Forelimb muscle (tissue), 1 donor: ENCODE results near the gene LILRB3. TPM values are rescaled to one million over a fixed set of nuclear protein-coding genes. Genes with fewer than 3 reads are reported as not detected.
"Not testable (repeated sequence)": the region's sequence is repeated elsewhere in the genome, so short reads cannot be mapped to it uniquely, and the experiment has no call there.

Experiments
- DNase-seq: peaks from one replicate; pipeline ENCODE4 v3.0.0-alpha.2; 2013; ENCODE audit warnings: low read depth
- polyA plus RNA-seq: library from polyadenylated mRNA; unstranded; fragments of 120-200 nt; gene quantifications from one replicate; pipeline ENCODE4 v1.2.1, GENCODE V29; 2013; ENCODE audit not compliant: insufficient read length

The LILRB3 gene
- polyA plus RNA-seq, 1 donor, result 1.8 TPM

DNA sequence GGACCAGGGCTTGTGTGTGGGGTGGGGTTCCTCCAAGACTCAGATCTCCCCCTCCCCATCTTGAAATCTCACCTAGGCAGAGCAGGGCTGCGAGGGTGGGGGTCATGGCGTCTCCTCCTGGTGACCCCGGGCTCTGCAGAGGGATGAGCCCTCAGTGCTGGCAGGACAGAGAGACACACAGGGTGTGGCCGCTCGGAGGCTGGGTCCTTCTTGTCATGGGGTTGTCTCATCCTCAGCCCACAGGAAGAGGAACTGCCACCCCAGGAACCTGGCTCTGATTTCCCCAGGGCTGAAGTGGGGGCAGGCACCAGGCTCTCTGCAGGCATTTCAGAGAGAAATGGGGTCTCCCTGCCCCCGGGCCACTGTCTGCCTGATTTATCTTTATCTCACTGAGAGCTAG is 19.8 kb upstream of the LILRB3 start, which contains the start of gene LILRA6:
LILRA6 (minus strand) TSS at position 145 of the 400 bp plus-strand sequence.
- DNase-seq, result not testable (repeated sequence)

DNA sequence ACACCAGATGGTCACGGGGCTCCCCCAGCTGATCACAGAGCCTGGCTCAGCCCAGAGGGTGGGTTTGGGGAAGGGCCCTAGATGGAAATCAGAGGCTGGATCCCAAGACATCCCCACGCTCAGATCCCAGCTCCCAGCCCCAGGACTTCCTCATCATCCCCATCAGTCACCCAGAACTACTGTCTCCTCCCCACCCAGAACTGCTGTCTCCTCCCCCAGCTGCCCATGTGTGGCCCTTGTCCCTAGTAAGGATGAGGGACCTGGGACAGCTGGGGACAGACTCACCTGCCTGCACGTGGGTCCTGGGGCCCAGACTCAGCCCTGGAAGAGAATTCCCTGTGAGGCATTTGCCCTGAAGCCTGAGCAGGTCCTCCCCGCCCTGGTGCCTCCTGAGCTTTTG is 19.4 kb upstream of the LILRB3 start:
- DNase-seq, result not testable (repeated sequence)

DNA sequence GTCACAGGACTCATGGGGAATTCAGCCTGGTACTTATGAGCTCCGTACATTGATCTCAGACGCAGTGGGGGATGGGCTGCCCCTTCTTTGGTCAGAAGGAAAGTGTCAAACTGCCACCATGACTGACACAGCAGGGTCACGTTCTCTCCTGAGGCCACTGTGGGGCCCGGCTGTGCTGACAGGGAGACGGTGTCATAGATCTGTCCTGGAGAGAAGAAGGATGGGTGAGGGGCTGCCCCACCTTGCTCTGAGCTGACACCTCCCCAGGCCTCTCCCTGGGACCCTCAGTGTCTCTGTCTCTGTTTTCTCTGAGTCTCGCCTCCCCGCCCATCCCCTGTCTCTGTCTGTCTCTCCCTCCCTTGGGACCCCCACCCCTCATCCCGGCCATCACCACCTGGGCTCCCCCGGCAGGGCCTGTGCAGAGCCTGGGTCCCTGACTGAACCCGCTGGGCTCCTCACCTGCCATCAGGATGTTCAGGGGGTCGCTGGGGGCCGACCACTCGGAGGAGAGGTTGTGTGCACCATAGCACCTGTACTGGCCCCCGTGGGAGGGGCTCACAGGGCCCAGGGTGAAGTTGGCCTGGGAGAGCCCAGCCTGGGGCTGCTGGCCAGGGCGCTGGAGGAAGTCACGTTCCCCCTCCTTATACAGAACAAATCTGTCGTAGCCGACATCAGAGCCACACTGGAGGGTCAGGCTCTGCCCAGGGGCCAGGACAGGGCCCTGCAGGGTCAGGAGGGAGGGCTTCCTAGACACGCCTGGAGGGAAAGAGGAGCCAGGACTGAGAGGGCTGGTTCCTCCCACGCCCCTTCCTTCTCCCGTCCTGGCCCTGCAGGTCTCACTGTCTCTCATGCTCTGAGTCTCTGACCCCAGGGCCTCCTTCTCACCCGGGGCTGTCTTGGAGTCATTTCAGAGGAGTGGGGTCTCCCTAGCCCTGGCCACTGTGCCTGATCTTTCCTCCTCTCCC is 17.8 kb upstream of the LILRB3 start:
- not testable (repeated sequence) for DNase-seq

DNA sequence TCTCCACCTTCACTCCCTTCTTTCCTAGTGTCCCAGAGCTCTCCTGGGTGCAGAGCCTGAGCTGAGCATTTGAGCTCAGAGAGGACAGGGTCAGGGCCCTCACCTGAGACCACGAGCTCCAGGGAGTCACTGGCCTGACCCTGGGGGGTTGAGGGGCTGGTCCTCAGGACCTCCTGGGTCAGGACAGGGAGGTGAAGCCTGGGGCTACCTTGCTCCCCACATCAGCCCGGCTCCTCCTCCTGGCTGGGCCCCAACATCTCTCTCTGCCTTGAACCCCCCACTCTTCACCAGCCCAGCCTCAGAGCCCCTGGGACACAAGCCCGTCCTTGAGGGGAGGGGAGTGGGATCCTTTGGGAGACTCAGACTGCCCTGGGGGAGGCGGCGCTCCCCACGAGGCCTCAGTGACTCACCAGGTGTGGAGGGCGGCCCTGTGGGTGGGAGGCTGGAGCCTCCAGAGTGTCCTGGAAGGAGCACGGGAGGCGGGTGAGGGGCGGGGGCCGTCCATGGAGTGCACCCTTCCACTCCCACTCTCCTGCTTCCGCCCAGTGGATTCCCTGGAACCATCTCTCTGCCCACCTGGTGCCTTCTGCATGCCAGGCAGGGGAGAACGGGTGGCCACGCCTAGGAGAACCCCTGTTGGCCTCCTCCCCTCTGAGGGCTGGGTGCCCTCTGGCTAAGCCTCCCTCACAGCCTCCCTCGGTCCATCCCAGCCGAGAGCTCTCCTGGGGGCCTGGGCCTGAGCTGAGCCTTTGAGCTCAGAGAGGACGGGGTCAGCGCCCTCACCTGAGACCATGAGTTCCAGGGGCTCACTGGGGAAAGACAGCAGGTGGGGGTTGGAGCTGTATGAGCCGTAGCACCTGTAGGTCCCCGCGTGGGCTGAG is 16.9 kb upstream of the LILRB3 start:
- DNase-seq, result not testable (repeated sequence)

DNA sequence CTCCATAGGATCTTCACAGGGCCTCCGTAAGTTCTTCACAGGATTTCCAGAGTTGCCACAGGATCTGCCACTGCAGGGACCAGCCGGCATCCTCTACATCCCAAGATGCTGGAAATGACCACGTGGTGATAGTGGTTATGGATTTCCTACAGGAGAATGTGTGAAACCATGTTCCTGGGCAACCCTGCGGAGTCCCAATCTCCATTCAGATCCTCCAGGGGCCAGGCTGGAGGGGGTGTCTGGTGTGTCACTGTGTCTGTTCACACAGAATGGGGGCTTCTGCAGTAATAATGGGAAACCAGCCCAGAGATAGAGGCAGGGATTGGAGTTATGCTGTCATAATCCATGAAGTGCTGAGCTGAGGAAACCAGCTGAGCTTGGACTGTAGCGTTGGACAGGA is 11.1 kb upstream of the LILRB3 start:
- no peak for DNase-seq

DNA sequence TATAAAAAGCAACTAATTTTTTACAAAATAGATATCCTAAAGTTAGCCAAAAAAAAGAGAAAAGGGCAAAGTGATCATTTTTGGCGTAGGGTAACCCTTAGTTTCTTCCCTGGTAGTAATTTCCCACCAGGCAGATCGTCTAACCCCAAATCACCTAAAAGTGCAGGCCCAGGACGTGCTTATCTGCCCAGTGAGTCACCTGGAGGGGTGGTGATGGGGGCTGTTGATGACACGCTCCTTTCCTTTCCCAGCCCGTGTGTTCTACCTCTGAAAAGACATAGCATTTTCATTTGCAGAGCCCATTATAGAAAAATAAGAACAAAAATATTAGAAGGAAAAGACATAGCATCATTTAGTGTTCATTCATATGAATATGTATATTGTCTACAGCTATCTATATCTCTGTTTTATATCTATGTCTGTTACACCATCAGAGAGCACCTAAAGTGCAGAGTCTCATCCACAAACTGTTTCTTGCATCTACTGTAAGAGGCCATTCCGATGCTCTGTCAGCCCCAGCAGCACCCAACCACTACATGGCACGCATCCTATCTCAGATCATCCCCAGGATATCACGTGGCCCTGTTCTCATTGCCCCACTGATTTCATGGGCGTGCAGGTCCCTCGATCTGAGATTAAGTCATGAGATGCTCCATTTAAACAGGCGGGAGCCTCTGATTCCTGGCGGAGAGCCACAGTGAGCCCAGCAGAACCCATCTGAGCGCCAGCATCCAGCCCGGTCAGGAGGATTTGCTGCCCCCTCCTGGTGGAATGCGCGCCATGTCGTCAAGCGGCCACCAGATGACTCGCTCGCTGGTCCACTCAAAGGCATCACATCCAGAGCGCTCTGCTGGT is 8.5 kb upstream of the LILRB3 start:
- DNase-seq, result no peak

DNA sequence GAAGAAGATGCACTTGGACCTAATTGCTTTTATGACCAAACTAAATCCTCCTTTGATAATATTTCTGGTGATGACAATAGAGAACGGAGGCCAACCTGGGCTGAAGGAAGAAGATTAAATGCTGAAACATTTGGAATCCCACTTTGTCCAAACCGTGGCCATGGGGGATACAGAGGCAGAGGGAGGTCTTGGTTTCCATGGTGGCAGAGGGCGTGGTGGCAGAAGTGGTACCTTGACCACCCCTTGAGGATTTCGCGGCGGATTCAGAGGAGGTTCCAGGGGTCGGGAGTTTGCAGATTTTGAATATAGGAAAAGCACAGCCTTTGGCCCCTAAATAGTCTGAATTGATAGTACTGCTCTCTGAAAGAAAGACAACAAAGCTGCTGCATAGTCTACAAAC is 7.2 kb upstream of the LILRB3 start:
- no peak for DNase-seq

DNA sequence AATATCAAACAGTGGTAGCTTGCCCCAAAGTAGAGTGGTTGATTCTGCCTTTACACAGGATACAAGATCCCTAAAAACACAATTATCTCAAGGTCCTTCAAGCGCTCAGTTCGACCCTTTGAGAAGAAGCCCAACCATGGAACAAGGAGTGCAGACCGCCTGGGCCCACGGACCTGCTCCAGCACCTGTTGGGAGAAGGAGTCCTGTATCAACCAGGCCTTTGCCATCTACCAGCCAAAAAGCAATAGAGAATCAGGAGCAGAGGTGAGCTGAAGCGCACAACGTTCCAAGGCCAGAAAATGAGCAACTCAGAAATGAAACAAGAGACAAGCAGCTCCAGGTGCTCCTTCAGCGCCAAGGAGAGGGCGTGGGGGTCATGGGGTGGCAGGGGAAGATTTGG is 6.3 kb upstream of the LILRB3 start:
- no peak for DNase-seq

DNA sequence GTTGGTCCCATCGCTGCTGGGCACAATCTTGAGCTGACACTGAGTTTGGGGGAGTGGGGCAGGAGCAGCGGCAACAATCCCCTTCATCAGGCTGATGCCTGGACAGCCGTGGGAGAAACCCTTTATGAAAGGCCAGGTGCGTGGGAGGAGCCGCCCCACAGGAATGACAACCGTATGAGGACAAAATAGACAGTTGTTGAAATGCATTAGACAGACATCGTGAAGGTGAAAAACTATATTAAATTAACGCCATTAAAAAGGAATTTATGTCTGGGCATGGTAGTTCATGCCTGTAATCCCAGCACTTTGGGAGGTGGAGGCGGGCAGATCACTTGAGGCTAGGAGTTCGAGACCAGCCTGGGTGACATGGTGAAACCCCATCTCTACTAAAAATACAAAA is 1.8 kb upstream of the LILRB3 start:
- DNase-seq, result not testable (repeated sequence)

DNA sequence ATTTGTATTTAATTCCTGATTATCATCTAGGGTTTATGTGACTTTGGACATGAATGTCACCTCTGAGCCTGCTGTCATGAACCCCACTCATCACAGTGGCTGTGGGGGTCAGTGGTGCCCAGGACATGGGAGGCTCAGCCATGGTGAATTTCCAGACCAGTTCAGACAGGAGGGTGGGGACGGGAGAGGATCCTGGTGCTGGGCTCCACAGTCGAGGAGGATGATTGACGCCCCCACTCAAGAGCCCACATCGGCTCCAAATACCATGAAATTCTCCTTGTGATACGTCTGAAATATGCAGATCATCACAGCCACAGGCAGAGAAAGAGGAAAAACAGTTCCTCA is 1.1 kb upstream of the LILRB3 start:
- not testable (repeated sequence) for DNase-seq

DNA sequence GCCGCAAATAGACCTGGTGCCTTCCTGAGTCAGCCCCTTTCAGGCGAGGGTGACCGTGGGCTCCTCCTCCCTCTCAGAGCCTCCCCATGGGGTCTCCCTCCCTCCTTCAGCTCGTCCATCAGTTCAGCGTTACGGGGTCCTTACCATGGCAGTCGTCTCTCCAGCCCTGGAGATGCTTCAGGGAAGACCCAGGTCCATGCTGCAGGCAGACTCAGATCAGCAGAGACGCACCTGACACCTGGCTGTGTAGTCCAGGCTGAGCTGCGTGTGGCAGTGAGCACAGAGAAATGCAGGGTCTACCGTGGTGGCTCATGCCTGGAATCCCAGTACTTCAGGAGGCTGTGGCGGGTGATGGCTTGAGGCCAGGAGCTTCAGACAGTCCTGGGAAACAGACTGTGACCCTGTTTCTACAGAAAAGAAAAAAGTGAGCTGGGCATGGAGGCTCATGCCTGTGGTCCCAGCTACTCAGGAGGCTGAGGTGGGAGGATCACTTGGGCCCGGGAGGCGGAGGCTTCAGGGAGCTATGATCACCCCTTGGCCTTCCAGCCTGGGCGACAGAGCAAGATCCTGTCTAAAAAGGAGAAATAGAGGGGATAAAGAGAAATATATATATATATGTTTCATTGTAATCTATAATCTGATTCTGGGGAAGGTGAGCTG is 600 bp upstream of the LILRB3 start:
- not testable (repeated sequence) for DNase-seq

DNA sequence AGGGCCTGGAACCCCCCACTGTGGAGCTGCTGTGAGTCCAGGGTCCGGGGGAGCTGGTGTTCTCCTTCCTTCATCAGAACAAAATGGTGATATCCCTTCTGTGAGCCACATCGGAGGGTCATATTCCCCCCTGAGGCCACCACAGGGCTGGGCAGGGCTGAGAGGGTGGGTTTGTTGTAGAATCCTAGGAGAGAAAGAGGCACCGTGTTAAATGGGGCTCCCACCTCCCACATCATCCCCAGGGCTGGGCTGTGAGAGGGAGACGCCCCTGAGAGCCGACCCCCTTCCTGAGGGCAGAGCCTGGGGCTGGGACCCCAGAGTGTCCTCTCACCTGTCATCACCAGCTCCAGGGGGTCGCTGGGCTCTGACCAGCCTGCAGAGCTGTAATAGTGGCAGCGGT is 860 bp downstream of the LILRB3 start:
- DNase-seq, result not testable (repeated sequence)

DNA sequence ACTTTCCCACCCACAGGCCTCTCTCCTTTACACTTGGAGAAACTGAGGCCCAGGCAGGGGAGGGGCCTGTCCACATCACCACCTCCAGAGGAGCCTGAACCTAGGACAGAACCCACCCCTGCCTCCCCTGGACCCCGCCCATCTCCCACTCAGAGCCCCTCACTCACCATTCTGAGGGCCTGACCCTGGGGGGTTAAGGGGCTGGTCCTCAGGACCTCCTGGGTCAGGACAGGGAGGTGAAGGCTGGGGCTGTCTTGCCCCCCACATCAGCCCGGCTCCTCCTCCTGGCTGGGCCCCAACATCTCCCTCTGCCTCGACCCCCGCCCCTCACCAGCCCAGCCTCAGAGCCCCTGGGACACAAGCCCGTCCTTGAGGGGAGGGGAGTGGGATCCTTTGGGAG is 3.1 kb downstream of the LILRB3 start:
- DNase-seq, result not testable (repeated sequence)

DNA sequence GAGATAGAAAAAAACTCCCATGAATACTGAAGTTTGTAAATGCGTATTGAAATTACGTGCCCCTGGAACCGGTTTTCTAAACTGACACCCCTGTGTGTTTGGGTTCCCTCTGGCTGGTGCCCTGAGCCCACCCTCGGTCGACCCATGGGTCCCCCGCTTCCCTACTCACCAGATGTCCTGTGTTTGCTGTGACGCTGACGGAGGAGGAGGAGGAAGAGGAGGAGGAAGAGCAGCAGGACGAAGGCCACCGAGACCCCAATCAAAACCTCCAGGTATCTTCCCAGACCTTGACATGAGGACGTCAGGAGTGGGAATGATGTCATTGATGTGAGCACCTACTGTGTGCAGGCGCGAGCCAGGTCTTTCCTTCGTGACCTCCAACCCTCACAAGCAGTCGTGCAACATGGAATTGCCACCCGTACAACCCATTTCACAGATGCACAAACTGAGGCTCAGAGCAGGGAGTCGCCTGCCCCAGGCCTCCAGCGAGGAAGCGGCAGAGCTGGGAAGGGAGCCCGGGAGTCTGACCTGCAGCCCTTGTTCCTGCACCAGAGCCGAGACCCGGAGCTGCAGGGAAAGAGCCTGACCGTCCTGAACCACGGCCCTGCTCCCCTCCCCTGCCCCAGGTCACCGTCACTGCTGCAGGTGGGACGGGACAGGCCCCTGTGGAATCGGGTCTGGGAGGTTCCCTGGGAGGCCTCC is 3.7 kb downstream of the LILRB3 start:
- no peak for DNase-seq

DNA sequence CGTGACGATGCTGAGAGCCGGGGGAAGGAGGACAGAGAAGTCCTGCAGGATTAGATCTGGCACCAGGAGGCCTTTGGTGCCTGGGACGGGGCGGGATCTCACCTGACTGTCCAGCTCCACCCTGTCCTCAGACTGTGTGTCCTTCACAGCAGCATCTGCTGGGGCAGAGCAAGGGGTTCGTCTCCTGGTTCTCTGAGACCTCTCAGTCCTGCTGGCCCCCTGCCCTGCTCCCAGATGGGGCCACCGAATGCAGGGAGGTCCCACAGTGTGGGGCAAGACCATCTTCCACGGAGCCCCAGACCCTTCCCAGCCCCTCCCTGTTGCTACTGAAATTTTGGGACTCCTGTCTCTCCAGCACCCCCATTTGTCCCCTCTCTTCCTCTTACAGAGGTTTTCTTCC is 4.5 kb downstream of the LILRB3 start:
- no peak for DNase-seq

DNA sequence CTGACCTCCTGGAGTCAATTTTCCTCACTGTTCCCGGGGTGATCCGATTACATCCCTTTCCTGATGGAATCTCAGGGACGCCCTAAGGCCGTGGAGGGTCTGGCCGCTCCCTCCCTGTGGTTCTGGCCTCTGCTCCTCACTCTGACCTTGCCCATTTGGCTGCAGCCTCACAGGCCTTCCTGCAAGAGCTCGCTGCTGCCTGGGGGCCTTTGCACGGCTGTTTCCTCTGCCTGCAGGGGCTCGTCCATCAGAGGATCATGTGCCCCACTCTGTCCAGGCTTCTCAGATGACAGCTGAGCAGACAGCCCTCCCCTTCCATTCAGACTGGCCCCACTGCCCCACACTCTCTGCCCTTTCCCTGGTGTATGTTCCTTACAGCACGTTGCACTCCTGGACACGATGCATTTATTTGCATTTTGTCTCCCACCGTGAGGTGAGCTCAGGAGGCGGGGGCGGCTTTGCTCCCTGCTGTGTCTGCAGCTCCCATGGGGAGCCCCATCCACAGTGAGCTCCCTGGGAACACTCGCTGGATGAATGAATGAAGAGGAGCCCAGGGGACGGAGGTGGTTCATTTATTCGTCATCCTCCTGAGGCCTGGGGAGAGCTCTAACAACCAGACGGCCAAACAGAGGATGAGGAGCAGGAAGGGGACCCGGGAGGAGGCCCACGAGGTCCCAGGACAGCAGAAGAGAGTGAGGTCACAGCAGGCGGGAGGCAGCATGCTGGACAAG is 5.1 kb downstream of the LILRB3 start:
- not testable (repeated sequence) for DNase-seq

DNA sequence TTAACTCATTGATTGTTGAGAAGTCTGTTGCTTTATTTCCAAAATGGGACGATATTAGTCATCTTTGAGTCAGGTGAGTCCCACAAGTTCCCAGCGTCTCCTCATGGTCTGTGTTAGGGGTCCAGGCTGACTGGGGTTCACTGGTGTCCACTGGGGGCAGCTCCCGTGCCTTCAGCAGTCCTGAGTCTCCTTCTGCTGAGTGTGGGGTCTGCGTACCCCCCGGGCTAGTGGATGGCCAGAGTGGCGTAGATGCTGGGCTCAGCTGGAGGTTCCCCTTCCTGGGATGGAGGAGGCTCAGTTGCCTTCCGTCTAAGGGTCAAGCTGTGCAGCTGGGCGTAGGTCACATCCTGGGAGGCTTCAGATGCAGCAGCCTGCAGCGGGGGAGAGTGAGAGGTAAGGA is 5.9 kb downstream of the LILRB3 start:
- no peak for DNase-seq

DNA sequence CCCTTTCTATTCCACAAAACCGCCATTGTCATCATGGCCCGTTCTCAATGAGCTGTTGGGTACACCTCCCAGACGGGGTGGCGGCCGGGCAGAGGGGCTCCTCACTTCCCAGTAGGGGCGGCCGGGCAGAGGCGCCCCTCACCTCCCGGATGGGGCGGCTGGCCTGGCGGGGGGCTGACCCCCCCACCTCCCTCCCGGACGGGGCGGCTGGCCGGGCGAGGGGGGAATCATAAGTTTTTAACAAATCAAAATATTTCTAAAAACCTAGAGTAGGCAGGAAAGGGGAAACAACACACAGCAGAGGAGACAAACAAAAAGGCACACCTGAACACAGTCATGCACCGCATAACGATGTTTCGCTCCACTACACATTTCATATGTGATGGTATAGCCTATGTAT is 8.1 kb downstream of the LILRB3 start:
- not testable (repeated sequence) for DNase-seq

DNA sequence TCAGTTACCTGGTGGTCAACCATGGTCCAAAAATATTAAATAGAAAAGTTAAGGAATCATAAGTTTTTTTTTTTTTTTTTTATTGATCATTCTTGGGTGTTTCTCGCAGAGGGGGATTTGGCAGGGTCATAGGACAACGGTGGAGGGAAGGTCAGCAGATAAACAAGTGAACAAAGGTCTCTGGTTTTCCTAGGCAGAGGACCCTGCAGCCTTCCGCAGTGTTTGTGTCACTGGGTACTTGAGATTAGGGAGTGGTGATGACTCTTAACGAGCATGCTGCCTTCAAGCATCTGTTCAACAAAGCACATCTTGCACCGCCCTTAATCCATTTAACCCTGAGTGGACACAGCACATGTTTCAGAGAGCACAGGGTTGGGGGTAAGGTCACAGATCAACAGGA is 8.6 kb downstream of the LILRB3 start:
- not testable (repeated sequence) for DNase-seq

DNA sequence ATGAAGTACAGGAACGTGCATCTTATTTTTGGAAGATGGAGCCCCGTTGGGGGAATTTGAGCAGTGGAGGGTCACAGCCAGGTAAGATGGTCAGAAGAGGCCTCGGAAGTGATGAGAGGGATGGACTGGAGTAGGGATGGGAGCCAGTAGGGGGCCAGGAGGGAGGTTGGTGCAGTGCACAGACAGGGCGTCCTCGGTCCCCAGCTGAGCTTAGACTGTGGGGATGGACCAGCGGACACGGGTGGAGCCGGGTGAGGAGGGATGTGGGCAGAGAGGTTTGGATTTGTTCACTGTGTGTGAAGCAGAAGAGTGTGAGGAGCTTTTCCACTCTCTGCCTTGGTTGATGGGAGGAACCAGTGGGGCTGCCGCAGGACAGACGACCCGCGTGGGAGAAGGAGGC is 11.6 kb downstream of the LILRB3 start:
- no peak for DNase-seq
